ENCODE results near the gene ARF1.

ARF1 gene

GRCh38 chr1:228082214-228082917, at the start of gene ARF1:
TSS of gene ARF1 (plus strand) at chr1:228082708. CDS start at chr1:228097115, 14,407 bp downstream.
- DNase-seq = peak; percentile 89

DNA sequence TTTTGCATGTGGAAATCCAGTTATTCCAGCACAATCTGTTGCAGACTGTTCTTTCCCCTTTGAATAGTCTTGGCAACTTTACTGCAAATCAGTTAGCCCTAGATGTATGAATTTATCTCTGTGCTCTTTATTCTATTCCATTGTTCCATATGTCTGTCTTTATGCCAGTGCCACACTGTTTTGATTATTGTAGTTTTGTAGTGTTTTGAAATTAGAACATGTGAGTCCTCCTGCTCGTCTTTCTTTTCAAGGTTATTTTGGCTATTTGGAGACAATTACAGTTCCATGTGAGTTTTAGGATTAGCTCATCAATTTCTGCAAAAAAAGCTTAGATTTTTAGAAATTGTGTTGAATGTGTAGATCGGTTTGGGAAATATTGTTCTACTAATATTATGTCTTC, 49.1 kb upstream of the ARF1 start:
- DNase-seq = no peak

DNA sequence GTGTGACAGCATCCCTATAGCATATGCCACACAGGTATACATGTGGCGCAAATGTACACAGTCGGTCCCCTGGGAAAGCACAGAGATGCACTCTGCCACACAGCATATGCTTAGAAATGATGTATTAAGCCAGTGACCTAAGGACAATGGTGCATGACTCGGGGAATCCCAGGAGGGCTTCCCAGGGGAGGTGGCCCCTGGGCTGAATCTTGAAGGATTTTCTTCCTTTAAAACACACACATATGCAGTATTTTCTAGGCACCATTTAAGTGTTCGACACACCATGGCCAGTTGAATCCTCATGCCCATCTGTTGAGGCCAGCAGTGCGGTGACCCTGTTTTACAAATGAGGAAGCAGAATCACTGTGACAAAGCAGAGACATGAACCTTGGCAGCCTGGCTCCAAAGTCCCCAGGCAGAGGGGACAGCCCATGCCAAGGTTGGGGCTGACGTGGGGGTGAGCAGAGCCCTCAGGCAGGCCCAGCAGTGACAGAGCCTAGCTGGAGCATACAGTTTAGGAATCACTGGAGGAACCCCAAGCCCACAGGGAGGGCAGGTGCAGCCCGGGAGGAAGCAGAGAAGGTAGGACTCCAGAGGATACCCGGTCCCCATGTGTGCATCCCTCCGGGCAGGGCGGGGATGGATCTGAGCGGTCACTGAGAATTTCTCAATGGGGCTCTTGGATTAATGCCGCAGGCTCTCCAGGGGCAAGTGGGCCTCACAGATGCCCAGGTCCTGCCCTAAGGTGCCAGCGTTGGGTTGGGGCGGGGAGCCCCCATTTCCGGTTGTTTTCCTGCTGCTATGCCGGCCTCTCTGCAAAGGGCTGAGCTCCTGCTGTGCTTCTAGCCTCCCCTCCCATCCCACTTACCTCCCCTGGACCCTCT, 47.3 kb upstream of the ARF1 start:
- DNase-seq = no peak

DNA sequence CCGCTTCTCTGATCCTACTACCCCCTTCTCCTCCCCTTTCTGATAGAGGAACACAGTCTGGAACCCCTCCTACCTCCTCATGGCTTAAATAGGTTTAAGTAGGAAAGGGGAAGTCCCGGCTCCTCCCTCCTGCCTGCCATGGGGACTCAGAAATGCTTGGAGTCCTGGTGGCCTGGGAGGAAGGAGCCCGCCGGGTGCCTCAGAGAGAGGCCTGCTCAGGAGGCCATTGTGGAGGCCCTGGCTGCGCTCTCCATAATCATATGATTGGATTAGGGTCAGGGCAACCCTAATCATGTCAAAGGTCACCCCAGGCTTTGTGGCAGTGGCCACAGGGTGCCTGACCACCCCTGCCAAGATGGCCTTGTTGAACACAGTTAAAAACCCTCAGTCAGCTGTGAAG, 46.7 kb upstream of the ARF1 start:
- no peak for DNase-seq

DNA sequence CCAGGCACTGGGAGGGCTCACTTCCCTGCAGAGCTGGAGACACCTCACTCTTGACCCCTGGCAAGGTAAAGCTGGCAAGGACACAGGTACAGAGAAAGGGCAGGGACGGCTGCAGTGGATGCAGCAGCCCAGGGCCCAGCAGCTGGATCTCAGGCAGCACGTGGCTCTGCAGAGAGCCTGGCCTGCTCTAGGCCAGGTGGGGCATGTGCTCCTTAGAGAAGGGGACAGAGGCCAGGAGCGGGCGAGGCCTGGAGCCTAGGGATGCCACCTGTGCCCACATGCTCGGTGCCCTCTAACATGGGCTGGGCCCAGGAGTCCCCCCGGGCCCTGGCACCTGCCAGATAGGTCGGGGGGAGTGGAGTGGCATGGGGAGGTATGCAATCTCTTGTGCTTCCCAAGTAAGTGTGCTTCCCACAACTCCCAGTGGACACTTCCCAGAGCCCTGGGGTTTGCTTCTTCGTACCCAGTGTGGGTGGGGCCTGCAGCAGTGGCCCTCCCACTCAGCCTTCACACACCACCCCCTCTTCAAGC, 45.7 kb upstream of the ARF1 start:
- DNase-seq = no peak

DNA sequence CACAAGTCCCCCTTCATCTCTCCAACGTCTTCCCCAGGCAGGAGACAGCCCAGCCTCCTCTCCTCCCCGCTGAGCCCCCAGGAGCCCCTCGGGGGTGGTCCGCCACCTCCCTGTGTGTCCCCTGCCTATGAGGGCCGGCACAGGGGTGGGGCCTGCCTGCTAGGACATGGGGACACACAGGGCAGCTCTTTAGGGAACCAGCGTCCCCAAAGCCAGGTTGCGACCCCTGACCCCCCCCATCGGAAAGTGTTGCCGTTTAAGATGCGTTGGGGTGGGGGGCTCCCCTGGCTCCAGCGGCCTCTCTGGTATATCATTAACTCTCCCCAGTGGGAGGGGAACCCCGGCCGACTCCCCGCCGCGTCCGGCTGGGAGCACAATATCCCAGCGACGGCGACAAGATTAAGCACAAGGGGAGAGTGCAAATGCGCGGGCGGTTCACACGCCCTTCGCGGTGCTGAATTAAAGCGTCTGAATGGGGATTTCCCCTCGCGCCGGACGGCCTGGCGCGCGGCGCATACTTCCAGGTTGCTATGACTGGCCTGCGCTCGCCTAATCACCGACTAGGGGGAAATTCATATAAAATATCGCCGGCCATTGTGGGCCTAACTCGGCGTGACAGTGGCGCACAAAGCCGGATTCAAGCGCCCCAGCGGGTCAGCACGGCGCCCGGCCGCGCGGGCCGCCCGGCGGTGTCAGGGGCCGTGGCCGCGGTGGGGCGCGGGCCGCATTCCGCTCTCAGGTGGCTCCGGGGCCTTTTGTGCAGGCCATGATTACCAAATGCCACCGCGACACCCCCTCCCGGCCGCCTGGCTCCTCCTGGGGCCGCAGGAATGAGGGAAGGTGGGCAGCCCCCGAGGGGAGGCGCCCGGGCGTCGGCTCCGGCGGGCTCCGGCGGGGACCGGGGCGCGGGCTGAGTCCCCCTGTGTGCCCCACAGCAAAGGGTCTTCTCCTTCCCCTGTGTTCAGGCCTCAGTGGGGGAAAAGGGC, 44.8 kb upstream of the ARF1 start:
- no peak for DNase-seq

- DNase-seq = no peak
These were observed 44.0 kb upstream of the ARF1 start for GRCh38 chr1:228038387-228039005.

- DNase-seq = no peak
These were observed 43.3 kb upstream of the ARF1 start for GRCh38 chr1:228039006-228039903.

DNA sequence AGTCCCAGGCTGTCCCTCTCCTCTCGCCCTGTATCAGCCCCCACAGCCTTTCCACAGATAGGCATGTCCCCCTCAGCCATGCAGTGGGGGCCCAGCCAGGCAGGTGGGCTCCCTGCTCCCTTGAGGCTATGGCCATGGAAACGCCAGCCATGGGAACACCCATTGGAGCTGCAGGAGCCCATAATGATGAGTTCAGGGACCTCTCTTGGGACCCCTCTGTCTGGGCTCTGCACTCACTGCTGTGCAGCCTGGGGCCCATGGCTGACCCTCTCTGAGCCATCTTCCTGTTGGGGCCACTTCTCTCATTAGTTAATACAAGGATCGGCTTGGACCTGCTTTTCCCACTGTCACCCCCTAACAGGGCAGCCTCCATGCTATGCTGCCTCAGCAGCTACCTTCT, 42.5 kb upstream of the ARF1 start:
- DNase-seq = no peak

DNA sequence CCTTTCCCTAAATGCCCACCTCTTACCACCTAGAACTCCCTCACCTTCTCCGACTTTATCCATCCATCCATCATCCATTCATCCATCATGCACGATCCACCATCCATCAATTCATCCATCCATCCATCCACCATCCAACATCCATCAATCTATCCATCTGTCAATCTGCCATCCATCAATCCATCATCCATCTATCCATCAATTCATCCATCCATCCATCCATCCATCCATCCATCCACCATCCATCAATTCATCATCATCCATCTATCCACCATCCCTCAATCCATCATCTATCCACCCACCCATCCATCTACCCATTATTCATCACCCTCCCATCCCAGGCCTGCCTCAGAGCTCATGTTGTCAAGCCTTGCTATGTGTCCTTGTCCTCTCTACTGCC, 41.2 kb upstream of the ARF1 start:
- DNase-seq = no peak

DNA sequence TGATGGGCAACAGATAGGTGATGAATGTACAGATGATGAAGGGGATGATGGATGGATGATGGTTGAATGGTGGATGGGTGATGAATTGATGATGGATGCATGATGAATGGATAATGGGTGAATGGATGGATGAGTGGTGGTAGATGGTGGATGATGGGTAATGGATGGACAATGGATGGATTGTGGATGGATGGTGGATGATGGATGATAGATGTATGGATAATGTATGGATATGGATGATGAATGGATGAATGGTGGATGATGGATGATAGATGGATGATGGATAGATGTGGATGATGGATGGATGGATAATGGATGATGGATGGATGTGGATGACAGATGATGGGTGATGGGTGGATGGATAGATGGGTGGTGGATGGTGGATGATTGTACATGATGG, 40.0 kb upstream of the ARF1 start:
- DNase-seq = no peak

- no peak for DNase-seq
These were observed 39.1 kb upstream of the ARF1 start for GRCh38 chr1:228043281-228043848.

GRCh38 chr1:228044961-228045360, 37.5 kb upstream of the ARF1 start:
- no peak for DNase-seq

- DNase-seq = no peak
These were observed 37.1 kb upstream of the ARF1 start for GRCh38 chr1:228045405-228045804.

DNA sequence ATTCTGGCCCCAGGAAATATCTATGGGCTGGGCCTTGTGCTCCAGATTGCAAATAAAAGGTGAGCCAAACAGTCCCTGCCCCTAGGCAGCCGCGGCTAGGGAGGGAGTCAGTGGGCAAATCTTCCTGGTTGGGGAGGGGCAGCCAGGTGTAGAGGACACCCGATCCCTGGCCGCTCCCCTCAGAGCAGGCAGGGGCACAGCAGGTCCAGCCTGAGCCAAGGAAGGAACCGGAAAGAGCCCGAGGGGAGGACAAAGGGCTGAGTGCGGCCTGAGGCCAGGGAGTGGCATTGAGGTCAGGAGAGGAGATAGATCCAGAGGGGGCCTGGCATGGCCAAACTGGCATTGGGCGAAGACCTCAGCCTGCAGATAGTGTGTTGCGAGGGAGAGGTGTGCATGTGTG, 36.6 kb upstream of the ARF1 start:
- DNase-seq = no peak

DNA sequence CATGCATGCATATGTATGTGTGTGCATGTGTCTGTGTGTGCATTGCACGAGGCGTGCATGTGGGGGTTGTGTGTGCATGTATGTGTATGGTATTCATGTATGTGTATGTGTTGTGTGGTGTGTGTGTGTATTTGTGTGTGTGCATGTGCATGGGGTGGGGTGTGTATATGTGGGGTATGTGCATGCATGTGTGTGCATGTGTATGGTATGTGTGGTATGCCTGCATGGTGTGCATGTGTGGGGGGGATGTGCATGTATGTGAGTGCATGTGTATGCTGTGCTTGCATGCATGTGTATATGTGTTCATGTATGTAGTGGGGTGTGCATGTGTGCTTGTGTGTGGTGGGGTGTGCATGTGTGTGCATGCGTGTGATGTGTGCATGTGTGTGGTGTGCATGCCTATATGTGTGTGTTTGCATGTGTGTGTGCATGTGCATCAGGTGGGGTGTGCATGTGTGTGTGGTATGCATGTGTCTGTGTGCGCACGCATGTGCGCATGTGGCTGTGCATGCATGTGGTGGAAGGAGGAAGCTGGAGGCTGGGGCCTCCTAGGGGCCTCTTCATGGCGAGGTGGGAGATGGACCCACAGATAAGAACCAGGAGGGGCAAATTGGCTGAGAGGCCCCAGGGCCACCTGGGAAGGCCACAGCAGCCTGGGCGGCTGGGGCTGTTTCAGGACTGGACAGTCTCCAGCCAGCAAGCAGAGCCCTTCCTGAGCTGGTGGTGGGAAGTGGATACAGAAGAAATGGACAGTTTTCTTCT, 35.9 kb upstream of the ARF1 start:
- no peak for DNase-seq

GRCh38 chr1:228047183-228047466, 35.4 kb upstream of the ARF1 start:
- no peak for DNase-seq

- DNase-seq = no peak
These were observed 34.4 kb upstream of the ARF1 start for GRCh38 chr1:228048120-228048519.

- DNase-seq = no peak
These were observed 33.7 kb upstream of the ARF1 start for GRCh38 chr1:228048659-228049298.
